ENCODE measurements around the gene PRKG1.
A peak's percentile ranks its signal among the peaks of the same experiment; 100 is the strongest.
"Not testable (repeated sequence)": the region's sequence is repeated elsewhere in the genome, so short reads cannot be mapped to it uniquely, and the experiment has no call there.

The PRKG1 gene

GRCh38 chr10:52208365-52208764 is 1134.1 kb downstream of the PRKG1 start:
- no peak for DNase-seq

GRCh38 chr10:52210161-52210560 is 1135.9 kb downstream of the PRKG1 start:
- DNase-seq = no peak

GRCh38 chr10:52212062-52212461 is 1137.8 kb downstream of the PRKG1 start:
- DNase-seq = no peak

- no peak for DNase-seq
Observed at GRCh38 chr10:52212802-52213201, 1138.5 kb downstream of the PRKG1 start.

- no peak for DNase-seq
Observed at GRCh38 chr10:52213321-52213752, 1139.0 kb downstream of the PRKG1 start.

- DNase-seq = peak; percentile 31 to 70
Observed at GRCh38 chr10:52215745-52216361, 1141.6 kb downstream of the PRKG1 start.

- peak; percentile 37 to 56 for DNase-seq
Observed at GRCh38 chr10:52216852-52217251, 1142.6 kb downstream of the PRKG1 start.

GRCh38 chr10:52217531-52217930 is 1143.2 kb downstream of the PRKG1 start:
- no peak for DNase-seq

GRCh38 chr10:52220947-52221346 is 1146.7 kb downstream of the PRKG1 start:
- no peak for DNase-seq

GRCh38 chr10:52221923-52222322 is 1147.6 kb downstream of the PRKG1 start:
- DNase-seq = no peak

GRCh38 chr10:52226197-52226847 is 1152.0 kb downstream of the PRKG1 start:
- no peak for DNase-seq

GRCh38 chr10:52228556-52228955 is 1154.3 kb downstream of the PRKG1 start:
- DNase-seq = no peak

GRCh38 chr10:52229291-52229931 is 1155.1 kb downstream of the PRKG1 start:
- DNase-seq = no peak

GRCh38 chr10:52232561-52233350 is 1158.5 kb downstream of the PRKG1 start:
- DNase-seq = peak; percentile 37 to 64

GRCh38 chr10:52233351-52233991 is 1159.2 kb downstream of the PRKG1 start:
- DNase-seq = not testable (repeated sequence)

GRCh38 chr10:52239771-52240170 is 1165.5 kb downstream of the PRKG1 start:
- no peak for DNase-seq

- DNase-seq = no peak
Observed at GRCh38 chr10:52245547-52245946, 1171.3 kb downstream of the PRKG1 start.

GRCh38 chr10:52247929-52248328 is 1173.6 kb downstream of the PRKG1 start:
- DNase-seq = not testable (repeated sequence)

- DNase-seq = no peak
Observed at GRCh38 chr10:52248697-52249306, 1174.5 kb downstream of the PRKG1 start.

- no peak for DNase-seq
Observed at GRCh38 chr10:52249850-52250395, 1175.6 kb downstream of the PRKG1 start.

GRCh38 chr10:52250510-52250909 is 1176.2 kb downstream of the PRKG1 start:
- DNase-seq = no peak

GRCh38 chr10:52252307-52252706 is 1178.0 kb downstream of the PRKG1 start:
- DNase-seq = no peak

Data from inflammatory macrophage treated with lipopolysaccharide for 1 hour (primary cell).